Spleen (tissue), 11 donors: Measurements from ENCODE around the gene SH2D4B. TPM values are rescaled to one million over a fixed set of nuclear protein-coding genes. Genes with fewer than 3 reads are reported as not detected.

Experiments used
- DNase-seq: peaks from one replicate; pipeline ENCODE4 v3.0.0-alpha.2; 2020
- H3K27ac ChIP-seq, 8 donors: fragments of 200-600 bp; sonication (generic) in 7 of 8; 1 replicate in 4 of 8; 2 replicates in 4 of 8; pipeline versions ENCODE4 v1.5.0 to v1.8.0; 2016 to 2021; ENCODE audit warnings: inconsistent platforms in 4 of 8, mild to moderate bottlenecking in 4 of 8, moderate library complexity in 1 of 8
- H3K27me3 ChIP-seq, 7 donors: fragments of 200-600 bp; sonication (generic) in 6 of 7; replicated peaks in 1 of 7; 1 replicate in 4 of 7; 2 replicates in 3 of 7; pipeline versions ENCODE4 v1.5.0 to v1.8.0; 2016 to 2021; ENCODE audit warnings: inconsistent platforms in 3 of 7, mild to moderate bottlenecking in 1 of 7
- H3K36me3 ChIP-seq, 6 donors: fragments of 200-600 bp; sonication (generic) in 5 of 6; 1 replicate in 4 of 6; 2 replicates in 2 of 6; pipeline versions ENCODE4 v1.5.0 to v1.8.0; 2016 to 2021; ENCODE audit warnings: inconsistent platforms in 2 of 6
- H3K4me1 ChIP-seq, 6 donors: fragments of 200-600 bp; sonication (generic) in 5 of 6; 1 replicate in 3 of 6; 2 replicates in 3 of 6; pipeline versions ENCODE4 v1.5.0 to v1.8.0; 2016 to 2021; ENCODE audit warnings: inconsistent platforms in 3 of 6
- H3K4me3 ChIP-seq, 8 donors: fragments of 200-600 bp; sonication (generic) in 7 of 8; 1 replicate in 4 of 8; 2 replicates in 4 of 8; pipeline versions ENCODE4 v1.5.0 to v1.8.0; 2016 to 2021; ENCODE audit warnings: inconsistent platforms in 4 of 8, mild to moderate bottlenecking in 4 of 8, moderate library complexity in 2 of 8
- H3K9me3 ChIP-seq, 8 donors: fragments of 200-600 bp; sonication (generic) in 7 of 8; 1 replicate in 4 of 8; 2 replicates in 4 of 8; pipeline versions ENCODE4 v1.5.0 to v1.8.0; 2016 to 2021; ENCODE audit warnings: inconsistent platforms in 4 of 8
- POLR2A ChIP-seq, 3 donors: fragments of 450-650 bp; IDR thresholded peaks; one replicate each; pipeline ENCODE4 v1.5.1; 2017; ENCODE audit warnings: antibody characterized with exemption in 3 of 3, mild to moderate bottlenecking in 1 of 3
- POLR2AphosphoS5 ChIP-seq, 3 donors: sonication (generic); formaldehyde crosslinking; IDR thresholded peaks; one replicate each; pipeline ENCODE4 v1.5.1; 2017; ENCODE audit warnings: antibody characterized with exemption in 3 of 3
- WGBS, 5 donors: extraction: QIAGEN DNeasy Blood & Tissue Kit in 3 of 5; methylation state at CpG; one replicate each; pipeline versions ENCODE4 v1.1.5 to v1.1.7; 2013 to 2018; 5-methylcytosine and 5-hydroxymethylcytosine counted together
- intact Hi-C: fragments of 100-400 bp; cut with DNase I; formaldehyde crosslinking; loops from one replicate; pipeline ENCODE4 v1.15.0; 2023; ENCODE audit warnings: low total_unique reads
- polyA plus RNA-seq, 3 donors: library from polyadenylated mRNA; stranded (reverse); fragments of 200-250 nt; gene quantifications; one replicate each; pipeline ENCODE4 v1.2.1, GENCODE V29; 2013
- total RNA-seq, 7 donors: library from RNA; depleted of rRNA in 3 of 7; stranded (reverse); fragments of >200 nt in 3 of 7; fragmentation: NEBNext Ultra II Directional in 4 of 7; extraction: Animal tissue kit (Norgen Biotek cat#: 25700) in 4 of 7; gene quantifications; one replicate each; pipeline versions ENCODE4 v1.1.0 to v1.2.1, GENCODE V29; 2016 to 2021
- TF ChIP-seq, protein P1 (sequence below), 11 experiments: fragments of 200-600 bp in 7 of 11; fragments of 450-650 bp in 4 of 11; sonication (generic) in 4 of 11; IDR thresholded peaks in 8 of 11; conservative IDR thresholded peaks in 3 of 11; 1 replicate in 7 of 11; 2 replicates in 4 of 11; pipeline versions ENCODE4 v1.4.0 to v1.8.0; 2016 to 2021; ENCODE audit warnings: antibody characterized with exemption in 11 of 11, inconsistent platforms in 4 of 11, mild to moderate bottlenecking in 1 of 11
- donor health status: healthy with polysubstance abuse.
- donor health status: DM: no; HTN: no; CAD: no; lungs with moderate emphysema.
- donor health status: DM: no; HTN: no; CAD: no.
- donor health status: Bipolar disorder and iron deficiency.
- donor health status: healthy.
- donor health status: DM: no; HTN: no; CAD: no.
- donor health status: DM: yes; HTN: yes; CAD: no.

SH2D4B gene
- total and polyA plus RNA-seq, 10 donors, result 0.08 to 0.46 (median 0.12) TPM; not detected in 2

GRCh38 chr10:80502621-80503583, 34.8 kb upstream of the SH2D4B start:
- Histone ChIP-seq H3K4me1 (peaks cover 73 to 100% (median 89%) of the 10 kb centered on the region in 6 donors), H3K27ac (peak overlapping the region; percentile 11 to 96 (median 84)), H3K4me3 (no peak overlapping the region), H3K27me3 (no peaks in the 10 kb centered on the region), H3K9me3 (no peaks in the 10 kb centered on the region), H3K36me3 (peaks cover 0 to 38% (median 12%) of the 10 kb centered on the region in 6 donors)
- WGBS, 5 donors, result 85 to 90% (median 88%) methylated on average over 13 of the region's 13 CpGs
- peak; percentile 55 for DNase-seq
- TF ChIP-seq POLR2A (IDR thresholded peaks at IDR 0.05) (no peak), POLR2AphosphoS5 (IDR thresholded peaks at IDR 0.05) (no peak)
- TF ChIP-seq, protein P1, sequence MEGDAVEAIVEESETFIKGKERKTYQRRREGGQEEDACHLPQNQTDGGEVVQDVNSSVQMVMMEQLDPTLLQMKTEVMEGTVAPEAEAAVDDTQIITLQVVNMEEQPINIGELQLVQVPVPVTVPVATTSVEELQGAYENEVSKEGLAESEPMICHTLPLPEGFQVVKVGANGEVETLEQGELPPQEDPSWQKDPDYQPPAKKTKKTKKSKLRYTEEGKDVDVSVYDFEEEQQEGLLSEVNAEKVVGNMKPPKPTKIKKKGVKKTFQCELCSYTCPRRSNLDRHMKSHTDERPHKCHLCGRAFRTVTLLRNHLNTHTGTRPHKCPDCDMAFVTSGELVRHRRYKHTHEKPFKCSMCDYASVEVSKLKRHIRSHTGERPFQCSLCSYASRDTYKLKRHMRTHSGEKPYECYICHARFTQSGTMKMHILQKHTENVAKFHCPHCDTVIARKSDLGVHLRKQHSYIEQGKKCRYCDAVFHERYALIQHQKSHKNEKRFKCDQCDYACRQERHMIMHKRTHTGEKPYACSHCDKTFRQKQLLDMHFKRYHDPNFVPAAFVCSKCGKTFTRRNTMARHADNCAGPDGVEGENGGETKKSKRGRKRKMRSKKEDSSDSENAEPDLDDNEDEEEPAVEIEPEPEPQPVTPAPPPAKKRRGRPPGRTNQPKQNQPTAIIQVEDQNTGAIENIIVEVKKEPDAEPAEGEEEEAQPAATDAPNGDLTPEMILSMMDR (IDR thresholded peaks at IDR 0.05 in 8 of 11, conservative IDR thresholded peaks at IDR 0.05 in 3 of 11), result no peak
- intact Hi-C loops, result loop anchor here (5.0 to 10.0 kb wide), 3 partner anchors 41 to 118 kb away; no protein-coding TSS in a partner anchor

GRCh38 chr10:80503584-80504157, 34.0 kb upstream of the SH2D4B start:
- Histone ChIP-seq H3K27ac (peak overlapping the region; percentile 24 to 96 (median 84)), H3K27me3 (no peaks in the 10 kb centered on the region), H3K9me3 (no peaks in the 10 kb centered on the region), H3K4me1 (peaks cover 65 to 100% (median 86%) of the 10 kb centered on the region in 6 donors), H3K36me3 (peaks cover 0 to 44% (median 12%) of the 10 kb centered on the region in 6 donors), H3K4me3 (peak overlapping the region in 1 of 8 donors; percentile 29)
- TF ChIP-seq, protein P1 (IDR thresholded peaks at IDR 0.05 in 8 of 11, conservative IDR thresholded peaks at IDR 0.05 in 3 of 11), result no peak
- TF ChIP-seq POLR2A (IDR thresholded peaks at IDR 0.05) (no peak), POLR2AphosphoS5 (IDR thresholded peaks at IDR 0.05) (no peak)
- no peak for DNase-seq
- intact Hi-C loops, result loop anchor here (5.0 to 10.0 kb wide), 3 partner anchors 41 to 119 kb away; no protein-coding TSS in a partner anchor
- 67 to 75% (median 68%) methylated on average over 6 to 7 of the region's 7 CpGs for WGBS, 5 donors

GRCh38 chr10:80504158-80504811, 33.4 kb upstream of the SH2D4B start:
- Histone ChIP-seq H3K27ac (peak overlapping the region; percentile 24 to 96 (median 84)), H3K9me3 (no peaks in the 10 kb centered on the region), H3K4me1 (peaks cover 59 to 100% (median 86%) of the 10 kb centered on the region in 6 donors), H3K27me3 (no peaks in the 10 kb centered on the region), H3K4me3 (peak overlapping the region in 1 of 8 donors; percentile 29), H3K36me3 (peaks cover 0 to 50% (median 18%) of the 10 kb centered on the region in 6 donors)
- intact Hi-C loops, result loop anchor here (5.0 to 10.0 kb wide), 3 partner anchors 42 to 119 kb away; no protein-coding TSS in a partner anchor
- WGBS, 5 donors, result 44 to 56% (median 48%) methylated on average over 7 of the region's 7 CpGs
- TF ChIP-seq POLR2A (IDR thresholded peaks at IDR 0.05), result no peak
- TF ChIP-seq POLR2AphosphoS5 (IDR thresholded peaks at IDR 0.05), result peak in 2 of 3 donors; percentile 24 to 44
- DNase-seq, result peak; percentile 73

DNA sequence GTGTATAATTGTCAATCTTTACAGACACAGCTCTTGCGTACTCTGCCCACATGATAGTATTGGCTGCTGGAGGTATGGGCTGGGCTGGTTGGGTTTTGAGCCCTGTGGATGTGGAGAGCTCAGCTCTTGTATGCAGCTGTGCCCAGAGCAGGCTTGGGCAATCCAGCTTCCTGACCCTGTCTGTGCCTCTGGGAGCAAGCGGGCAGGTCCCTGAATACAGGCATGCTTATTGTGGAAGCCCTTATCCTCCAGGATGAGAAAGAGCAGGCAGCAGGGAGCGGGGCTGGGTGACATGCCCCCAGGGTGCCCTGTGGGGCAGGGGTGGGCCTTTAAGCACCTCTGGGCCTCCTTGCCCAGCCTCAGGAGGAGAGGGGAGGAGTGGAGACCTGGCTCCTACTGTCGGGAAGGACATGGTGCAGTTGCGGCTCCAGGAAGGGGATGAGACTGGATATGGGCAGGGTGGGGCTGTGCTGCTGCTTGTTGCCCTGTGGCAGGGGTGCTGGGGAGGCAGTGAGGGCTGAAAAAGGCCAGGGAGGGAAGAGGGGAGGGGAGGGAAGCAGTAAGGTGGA, 32.7 kb upstream of the SH2D4B start:
- TF ChIP-seq POLR2AphosphoS5 (IDR thresholded peaks at IDR 0.05) (peak in 1 of 3 donors; percentile 65), POLR2A (IDR thresholded peaks at IDR 0.05) (no peak)
- TF ChIP-seq, protein P1 (IDR thresholded peaks at IDR 0.05 in 8 of 11, conservative IDR thresholded peaks at IDR 0.05 in 3 of 11), result no peak
- Histone ChIP-seq H3K27me3 (no peaks in the 10 kb centered on the region), H3K9me3 (no peaks in the 10 kb centered on the region), H3K4me1 (peaks cover 52 to 100% (median 86%) of the 10 kb centered on the region in 6 donors), H3K27ac (peak overlapping the region in 7 of 8 donors; percentile 61 to 96 (median 91)), H3K36me3 (peaks cover 0 to 57% (median 25%) of the 10 kb centered on the region in 6 donors), H3K4me3 (peak overlapping the region in 1 of 8 donors; percentile 29)
- WGBS, 5 donors, result 59 to 85% (median 78%) methylated on average over 5 of the region's 5 CpGs
- intact Hi-C loops, result loop anchor here (5.0 to 10.0 kb wide), 3 partner anchors 43 to 120 kb away; no protein-coding TSS in a partner anchor
- DNase-seq, result peak; percentile 78
